ENCODE measurements around the gene HMGN4.

The HMGN4 gene

DNA sequence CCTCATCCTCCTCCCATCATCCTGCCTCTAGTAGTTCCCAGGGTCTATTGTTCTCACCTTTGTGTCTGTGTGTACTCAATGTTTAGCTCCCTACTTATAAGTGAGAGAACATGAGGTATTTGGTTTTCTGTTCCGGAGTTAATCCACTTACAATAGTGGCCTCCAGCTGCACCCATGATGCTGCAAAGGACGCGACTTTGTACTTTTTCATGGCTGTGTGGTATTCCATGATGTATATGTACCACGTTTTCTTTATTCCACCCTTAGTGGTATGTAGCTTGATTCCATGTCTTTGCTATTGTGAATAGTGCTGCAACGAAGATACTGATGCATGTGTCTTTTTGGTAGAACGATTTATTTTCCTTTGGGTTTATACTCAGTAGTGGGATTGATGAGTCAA is 40.1 kb downstream of the HMGN4 start:
- no peak for DNase-seq (ENCODE audit: low read depth)

DNA sequence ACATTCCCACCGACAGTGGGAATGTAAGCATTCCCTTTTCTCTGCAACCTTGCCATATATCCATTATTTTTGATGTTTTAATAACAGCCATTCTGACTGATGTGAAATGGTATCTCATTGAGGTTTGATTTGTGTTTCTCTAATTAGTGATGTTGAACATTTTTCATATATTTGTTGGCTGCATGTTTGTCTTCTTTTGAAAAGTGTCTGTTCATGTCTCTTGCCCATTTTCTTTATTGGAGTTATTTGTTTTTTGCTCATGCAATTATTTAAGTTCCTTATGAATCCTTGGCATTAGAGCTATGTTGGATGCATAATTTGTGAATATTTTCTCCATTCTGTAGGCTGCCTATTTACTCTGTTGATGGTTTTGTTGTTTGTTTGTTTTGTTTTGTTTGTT is 40.6 kb downstream of the HMGN4 start:
- DNase-seq (ENCODE audit: low read depth): no peak

DNA sequence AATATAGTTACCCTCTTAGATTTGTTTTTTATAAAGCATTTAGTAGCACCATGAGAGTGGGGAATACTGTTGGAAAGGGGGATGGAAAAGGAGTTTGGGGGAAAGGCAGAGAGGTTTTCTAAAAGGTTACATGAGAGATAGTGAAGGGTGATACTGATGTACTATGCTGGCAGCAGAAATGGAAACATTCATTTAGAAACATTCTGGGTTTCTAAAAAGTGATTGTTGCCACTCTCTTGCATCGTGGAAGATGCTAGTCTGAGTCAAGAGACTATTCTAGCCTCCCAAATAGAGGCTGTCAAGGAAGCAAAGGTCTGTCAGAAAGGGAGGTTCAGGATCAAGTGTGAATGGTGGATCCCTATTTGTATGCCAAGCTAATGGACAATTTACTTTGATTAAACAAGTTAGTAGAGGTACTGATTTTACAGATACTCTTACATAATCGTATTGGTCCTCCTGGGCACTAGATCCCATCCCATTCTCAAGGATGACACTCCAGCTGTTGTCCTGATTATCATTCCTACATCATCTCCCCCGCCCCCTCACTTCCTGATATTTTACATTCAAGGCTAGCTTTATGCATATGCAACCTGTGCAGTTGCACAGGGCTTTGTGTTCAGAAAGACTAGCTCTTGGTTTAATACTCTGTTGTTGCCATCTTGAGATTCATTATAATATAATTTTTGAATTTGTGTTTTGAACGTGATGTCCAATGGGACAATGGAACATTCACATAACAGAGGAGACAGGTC is 43.2 kb downstream of the HMGN4 start:
- DNase-seq (ENCODE audit: low read depth): no peak

DNA sequence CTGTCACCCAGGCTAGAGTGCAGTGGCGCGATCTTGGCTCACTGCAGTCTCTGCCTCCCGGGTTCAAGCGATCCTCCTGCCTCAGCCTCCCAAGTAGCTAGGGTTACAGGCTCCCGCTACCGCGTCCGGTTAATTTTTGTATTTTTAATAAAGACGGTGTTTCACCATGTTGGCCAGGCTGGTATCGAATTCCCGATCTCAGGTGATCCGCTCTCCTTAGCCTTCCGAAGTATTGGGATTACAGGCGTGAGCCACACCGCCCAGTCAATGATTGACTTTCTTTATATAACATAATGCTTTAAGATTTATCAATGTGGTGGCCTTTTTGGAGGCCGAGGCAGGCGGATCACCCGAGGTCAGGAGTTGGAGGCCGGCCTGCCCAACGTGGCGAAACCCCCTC is 50.8 kb downstream of the HMGN4 start:
- DNase-seq (ENCODE audit: low read depth): no peak

DNA sequence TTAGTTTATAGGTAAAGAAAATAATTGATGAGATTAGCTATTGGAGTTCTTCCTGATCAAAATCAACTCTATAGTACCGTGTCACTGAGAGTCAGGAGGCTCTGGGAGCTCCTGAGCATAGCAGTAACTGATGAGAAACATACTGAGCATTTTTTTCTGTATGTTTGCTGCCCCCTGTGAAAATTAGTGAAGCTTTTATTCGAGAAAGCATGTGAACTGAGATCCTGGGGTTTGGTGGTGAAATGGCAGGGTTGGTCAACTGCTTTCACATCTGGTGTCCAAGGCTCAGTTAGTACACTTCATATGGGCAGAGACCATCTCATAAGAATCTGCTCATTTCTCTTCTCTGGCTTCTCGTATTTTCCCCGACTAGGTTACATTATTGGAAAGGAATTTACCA is 54.5 kb downstream of the HMGN4 start:
- no peak for DNase-seq (ENCODE audit: low read depth)

DNA sequence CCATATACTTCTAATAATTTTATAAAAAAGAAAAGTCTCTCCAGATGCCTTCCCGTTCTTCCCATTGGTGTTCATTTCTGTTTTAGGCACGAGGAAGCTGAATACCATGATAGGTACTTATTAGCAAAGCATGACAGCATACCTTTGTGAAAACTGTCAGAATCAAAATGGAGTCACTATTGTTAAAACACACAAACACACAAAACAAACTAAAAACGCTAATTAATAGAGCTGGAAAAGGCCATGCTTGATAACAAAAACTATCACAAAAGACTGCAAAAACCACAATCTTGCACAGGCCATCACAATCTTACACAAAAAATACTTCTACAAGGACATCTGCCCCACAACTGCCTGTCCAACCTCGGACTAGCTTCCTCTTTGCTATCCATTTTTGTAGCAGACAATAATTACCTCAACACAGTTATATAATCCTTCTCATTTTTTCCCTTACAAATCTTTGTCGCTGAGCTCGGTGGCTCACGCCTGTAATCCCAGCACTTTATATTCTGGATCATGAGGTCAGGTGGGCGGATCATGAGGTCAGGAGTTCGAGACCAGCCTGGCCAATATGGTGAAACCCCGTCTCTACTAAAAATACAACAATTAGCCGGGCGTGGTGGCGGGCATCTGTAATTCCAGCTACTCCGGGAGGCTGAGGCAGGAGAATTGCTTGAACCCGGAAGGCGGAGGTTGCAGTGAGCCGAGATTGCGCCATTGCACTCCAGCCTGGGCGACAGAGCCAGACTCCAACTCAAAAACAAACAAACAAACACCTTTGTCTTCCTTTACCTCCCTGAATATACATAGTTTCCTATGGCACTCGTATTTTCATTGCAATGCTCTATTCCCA is 55.3 kb downstream of the HMGN4 start:
- DNase-seq (ENCODE audit: low read depth): no peak

DNA sequence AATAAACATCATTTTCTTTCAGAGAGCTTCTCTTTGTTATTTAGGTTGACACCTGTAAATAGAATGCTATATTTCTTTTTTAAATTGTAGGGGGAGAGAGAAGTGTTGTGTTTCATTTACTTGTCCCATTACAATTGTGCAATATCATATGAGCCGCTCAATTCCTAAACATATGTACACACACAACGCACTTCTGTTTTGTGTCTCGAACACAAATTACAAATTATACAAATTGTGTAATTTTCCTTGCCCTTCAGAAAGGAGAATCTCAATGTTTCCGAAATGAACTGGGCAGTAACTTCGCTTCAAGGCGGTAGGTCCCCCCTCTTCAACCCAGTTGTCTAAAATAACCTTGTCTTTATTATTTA is 55.9 kb downstream of the HMGN4 start:
- DNase-seq (ENCODE audit: low read depth): no peak

DNA sequence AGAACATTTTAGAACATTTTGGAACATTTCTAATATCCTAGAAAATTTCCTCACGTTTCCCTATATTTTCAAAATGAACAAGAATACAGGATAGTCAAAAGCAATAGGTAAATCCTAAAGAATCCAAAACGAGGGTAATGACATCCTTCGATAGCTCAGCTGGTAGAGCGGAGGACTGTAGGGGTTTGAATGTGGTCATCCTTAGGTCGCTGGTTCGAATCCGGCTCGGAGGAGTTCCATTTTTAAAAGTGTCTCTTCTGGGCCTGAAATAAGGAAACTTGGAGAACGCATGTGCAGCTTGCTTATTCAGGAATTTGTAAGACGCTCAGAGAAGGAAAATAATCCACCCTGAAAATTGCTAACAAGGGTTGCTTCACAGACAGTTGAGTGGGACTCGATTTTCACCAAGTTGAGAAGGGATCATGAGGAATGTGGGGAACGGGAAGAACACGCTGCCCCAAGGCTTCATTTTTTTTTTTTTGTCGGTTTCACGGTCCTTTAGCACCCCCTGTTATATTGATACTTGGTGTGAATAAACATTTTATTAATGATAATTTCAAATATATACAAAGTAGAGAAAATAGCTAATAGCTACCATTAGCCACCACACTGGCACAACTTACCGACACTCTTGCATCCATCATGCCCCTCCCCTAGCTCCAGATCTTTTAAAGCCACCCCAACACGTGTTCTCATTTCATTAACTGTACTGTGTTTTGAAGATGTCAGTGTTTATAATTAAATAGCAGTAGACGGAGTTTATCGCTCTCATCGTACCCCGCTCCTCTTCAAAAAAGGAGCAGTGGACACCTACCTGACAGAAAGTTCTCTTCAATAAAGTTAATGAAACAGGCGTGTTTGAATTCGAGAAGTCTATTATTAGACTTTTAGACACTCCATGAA is 56.8 kb downstream of the HMGN4 start:
- no peak for DNase-seq (ENCODE audit: low read depth)

DNA sequence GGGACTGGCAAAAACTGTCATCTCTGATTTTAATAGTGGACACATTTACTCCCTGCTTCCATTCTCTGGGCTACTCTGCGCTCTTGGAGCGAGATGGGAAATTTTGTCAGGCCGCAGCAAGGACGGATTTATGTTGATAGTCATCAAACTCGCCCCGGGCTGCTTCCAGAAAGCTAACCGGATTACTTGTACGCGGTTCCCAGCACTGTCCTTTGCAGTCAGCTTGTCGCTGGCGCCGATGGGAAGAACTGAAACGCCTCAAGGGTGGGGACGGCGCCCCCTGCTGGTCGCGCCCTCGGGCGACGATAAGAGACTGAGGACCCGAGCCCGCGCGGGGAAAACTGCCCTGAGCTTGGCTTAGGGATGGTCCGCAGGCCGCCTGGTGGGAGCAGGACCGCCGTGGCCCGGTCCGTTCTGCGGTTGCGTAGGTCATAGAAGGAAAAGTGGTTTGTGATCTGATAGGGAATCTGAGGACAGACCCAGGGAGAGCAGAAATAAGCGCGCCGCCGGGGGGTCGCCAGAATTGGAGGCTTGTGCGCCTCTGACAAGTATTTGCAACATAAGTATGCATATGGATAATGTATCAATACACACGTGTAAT is 57.6 kb downstream of the HMGN4 start:
- DNase-seq (ENCODE audit: low read depth): peak; percentile 66

Data from GM04504 (cell line).